Nephron progenitor cell (in vitro differentiated cells): ENCODE results near the gene RAB26.

ENCODE experiments used
- DNase-seq: peaks from one replicate; pipeline ENCODE4 v3.0.0; 2021
- H3K27ac Mint-ChIP-seq: 2 replicates; pipeline ENCODE4 v1.8.0; 2021; ENCODE audit warnings: mild to moderate bottlenecking, moderate library complexity, mixed read lengths
- H3K27me3 Mint-ChIP-seq: 2 replicates; pipeline ENCODE4 v1.8.0; 2021; ENCODE audit warnings: mild to moderate bottlenecking, low read depth, mixed read lengths; ENCODE audit not compliant: poor library complexity
- H3K36me3 Mint-ChIP-seq: 2 replicates; pipeline ENCODE4 v1.8.0; 2021; ENCODE audit warnings: low read depth, mixed read lengths
- H3K4me1 Mint-ChIP-seq: 2 replicates; pipeline ENCODE4 v1.8.0; 2021; ENCODE audit warnings: mixed read lengths
- H3K4me3 Mint-ChIP-seq: 2 replicates; pipeline ENCODE4 v1.8.0; 2021; ENCODE audit warnings: mild to moderate bottlenecking, moderate library complexity, mixed read lengths
- H3K9me3 Mint-ChIP-seq: 2 replicates; pipeline ENCODE4 v1.8.0; 2021; ENCODE audit warnings: mild to moderate bottlenecking, moderate library complexity, mixed read lengths
- CTCF ChIP-seq: fragments of 200-600 bp; sonication (generic); IDR thresholded peaks from 2 replicates; pipeline ENCODE4 v1.5.0; 2021; ENCODE audit warnings: antibody characterized with exemption

The RAB26 gene

GRCh38 chr16:2147378-2147777 lies 1.0 kb upstream of the RAB26 start:
- H3K4me3 Mint-ChIP-seq = no peak overlapping the region
- no peak for DNase-seq
- TF ChIP-seq CTCF = no peak
- H3K4me1 Mint-ChIP-seq = peaks cover 45% of the 10 kb centered on the region
- H3K27me3 Mint-ChIP-seq = peaks cover 8% of the 10 kb centered on the region
- H3K9me3 Mint-ChIP-seq = no peaks in the 10 kb centered on the region
- peaks cover 11% of the 10 kb centered on the region for H3K36me3 Mint-ChIP-seq
- H3K27ac Mint-ChIP-seq = no peak overlapping the region

GRCh38 chr16:2148714-2149629 lies 547 bp downstream of the RAB26 start:
- H3K27ac Mint-ChIP-seq = no peak overlapping the region
- peaks cover 58% of the 10 kb centered on the region for H3K4me1 Mint-ChIP-seq
- no peak for TF ChIP-seq CTCF
- peaks cover 6% of the 10 kb centered on the region for H3K27me3 Mint-ChIP-seq
- no peaks in the 10 kb centered on the region for H3K9me3 Mint-ChIP-seq
- no peak for DNase-seq
- peak overlapping the region; percentile 74 for H3K4me3 Mint-ChIP-seq
- H3K36me3 Mint-ChIP-seq = peaks cover 11% of the 10 kb centered on the region

- Mint-ChIP-seq H3K9me3 (no peaks in the 10 kb centered on the region), H3K27me3 (peaks cover 6% of the 10 kb centered on the region), H3K27ac (no peak overlapping the region), H3K4me1 (peaks cover 67% of the 10 kb centered on the region), H3K36me3 (peaks cover 11% of the 10 kb centered on the region), H3K4me3 (peak overlapping the region; percentile 74)
- DNase-seq = no peak
- TF ChIP-seq CTCF = no peak
These were observed 1.4 kb downstream of the RAB26 start for GRCh38 chr16:2149630-2150417.

- Mint-ChIP-seq H3K9me3 (no peaks in the 10 kb centered on the region), H3K4me1 (peaks cover 66% of the 10 kb centered on the region), H3K4me3 (peak overlapping the region; percentile 69), H3K27me3 (peaks cover 6% of the 10 kb centered on the region), H3K36me3 (peaks cover 8% of the 10 kb centered on the region), H3K27ac (peak overlapping the region; percentile 79)
- DNase-seq = no peak
- TF ChIP-seq CTCF = no peak
These were observed 2.2 kb downstream of the RAB26 start for GRCh38 chr16:2150418-2151187.

GRCh38 chr16:2151188-2152091 lies 3.0 kb downstream of the RAB26 start:
- H3K27ac Mint-ChIP-seq = peak overlapping the region; percentile 79
- peak overlapping the region; percentile 69 for H3K4me3 Mint-ChIP-seq
- H3K9me3 Mint-ChIP-seq = no peaks in the 10 kb centered on the region
- peaks cover 6% of the 10 kb centered on the region for H3K27me3 Mint-ChIP-seq
- peaks cover 6% of the 10 kb centered on the region for H3K36me3 Mint-ChIP-seq
- no peak for TF ChIP-seq CTCF
- no peak for DNase-seq
- peaks cover 66% of the 10 kb centered on the region for H3K4me1 Mint-ChIP-seq
